ENCODE results near the gene CIDEA.
A peak's percentile ranks its signal among the peaks of the same experiment; 100 is the strongest.

The CIDEA gene

DNA sequence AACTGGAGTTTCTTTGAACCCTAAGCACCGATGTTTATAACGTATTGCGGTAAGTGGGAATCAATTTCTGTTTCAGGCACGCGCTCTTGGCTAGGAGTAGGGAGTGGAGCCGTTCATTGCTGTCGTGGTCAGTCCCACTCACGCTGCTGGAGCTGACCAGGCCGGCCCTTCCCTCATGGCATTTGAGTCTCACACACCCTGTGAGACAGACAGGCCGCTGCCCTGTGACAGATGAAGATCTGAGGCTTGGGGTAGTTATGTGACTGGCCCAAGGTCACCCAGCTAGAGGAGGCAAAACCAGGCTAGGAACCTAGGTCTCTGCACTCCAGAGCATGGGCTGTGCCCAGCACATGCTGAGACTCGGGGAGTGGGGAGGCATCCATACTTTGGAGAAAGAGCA is 2.9 kb upstream of the CIDEA start:
- DNase-seq (ENCODE audit: insufficient read length, low spot score) (no peak), FAIRE-seq (no peak)
- TF ChIP-seq POLR2A (IDR thresholded peaks at IDR 0.05; ENCODE audit: low read depth, low read length): no peak

DNA sequence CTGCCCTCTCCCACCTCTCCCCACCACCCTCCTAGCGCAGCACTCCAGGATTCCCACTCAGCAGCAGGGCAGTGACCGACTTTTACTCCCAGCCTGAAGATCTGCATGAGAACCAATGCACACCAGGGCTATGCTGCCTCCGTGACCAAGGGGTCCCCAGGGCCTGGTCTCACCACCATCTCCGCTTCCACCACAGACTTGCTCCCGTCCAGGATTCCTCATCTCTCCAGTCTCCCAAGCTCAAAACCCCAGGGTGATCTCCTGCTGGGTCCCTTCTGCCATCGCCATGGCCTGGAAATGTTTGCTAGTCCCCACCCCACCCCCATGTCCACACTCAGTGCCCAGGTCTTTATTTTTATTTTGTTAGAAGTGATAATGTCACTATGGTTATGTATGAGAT is 2.1 kb upstream of the CIDEA start:
- no peak for TF ChIP-seq POLR2A (IDR thresholded peaks at IDR 0.05; ENCODE audit: low read depth, low read length)
- FAIRE-seq (no peak), DNase-seq (ENCODE audit: insufficient read length, low spot score) (no peak)

GRCh38 chr18:12253027-12253426 is 1.1 kb upstream of the CIDEA start:
- FAIRE-seq (no peak), DNase-seq (ENCODE audit: insufficient read length, low spot score) (no peak)
- TF ChIP-seq POLR2A (IDR thresholded peaks at IDR 0.05; ENCODE audit: low read depth, low read length): no peak

DNA sequence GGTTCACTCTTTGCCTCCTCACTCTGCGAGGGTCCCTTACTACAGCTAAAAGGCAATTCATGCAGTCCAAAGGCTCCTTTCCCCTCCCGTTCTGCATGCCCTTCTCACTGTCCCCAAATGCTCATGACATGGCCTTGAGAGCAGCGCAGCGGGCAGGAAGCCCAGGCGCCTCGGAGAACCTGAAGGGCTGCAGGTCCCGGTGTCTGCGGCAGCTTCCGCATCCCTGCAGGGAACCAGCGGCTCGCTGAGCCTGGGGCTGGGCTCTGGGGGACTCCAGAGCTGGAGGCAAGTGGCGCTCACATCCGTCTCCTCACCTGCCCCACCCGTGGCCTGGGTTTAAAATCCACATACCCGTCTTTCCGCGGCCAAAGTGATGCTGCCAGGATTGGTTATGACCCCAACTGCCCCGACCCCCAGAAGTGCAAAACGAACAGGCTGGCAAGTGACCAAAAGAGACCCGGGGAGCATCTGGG is 462 bp upstream of the CIDEA start:
- TF ChIP-seq POLR2A (IDR thresholded peaks at IDR 0.05; ENCODE audit: low read depth, low read length): no peak
- no peak for DNase-seq (ENCODE audit: insufficient read length, low spot score)
- FAIRE-seq: no peak

DNA sequence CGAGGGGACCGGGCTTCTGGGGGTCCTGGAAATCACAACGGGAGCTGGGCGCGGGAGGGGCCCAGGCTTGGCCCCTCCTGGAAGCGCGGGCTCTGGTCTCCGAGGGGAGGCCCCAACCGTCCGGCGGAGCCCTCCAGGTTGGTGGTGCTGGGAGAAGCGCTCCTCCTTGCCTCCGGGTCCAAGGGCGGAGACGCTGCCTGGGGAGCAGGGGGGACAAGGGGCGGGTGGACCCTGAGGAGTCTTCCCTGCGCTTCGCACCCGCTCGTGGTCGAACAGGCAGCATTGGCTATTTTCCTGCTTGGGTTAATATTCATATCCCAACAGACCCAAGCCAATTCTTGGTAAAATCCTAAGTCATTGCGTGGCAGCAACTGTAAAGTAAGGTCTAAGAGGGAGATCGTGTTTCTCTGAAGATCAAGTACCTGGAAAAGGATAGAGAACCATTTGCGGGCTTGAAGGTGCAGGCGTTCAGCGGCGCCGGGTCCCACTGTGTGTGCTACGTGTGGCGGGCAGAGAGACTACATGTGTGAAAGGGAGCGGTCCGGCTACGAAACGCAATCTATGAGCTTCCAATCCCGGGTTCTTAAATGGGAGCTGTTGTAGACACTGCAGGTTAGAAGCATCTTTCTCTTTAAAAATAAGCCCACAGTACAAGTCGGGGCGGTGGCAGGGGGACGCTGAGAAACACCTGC is 805 bp downstream of the CIDEA start:
- FAIRE-seq (no peak), DNase-seq (ENCODE audit: insufficient read length, low spot score) (no peak)
- no peak for TF ChIP-seq POLR2A (IDR thresholded peaks at IDR 0.05; ENCODE audit: low read depth, low read length)

- DNase-seq (ENCODE audit: insufficient read length, low spot score) (peak; percentile 49), FAIRE-seq (peak; percentile 15)
- TF ChIP-seq POLR2A (IDR thresholded peaks at IDR 0.05; ENCODE audit: low read depth, low read length): no peak
Observed at GRCh38 chr18:12255626-12256026, 1.5 kb downstream of the CIDEA start.

DNA sequence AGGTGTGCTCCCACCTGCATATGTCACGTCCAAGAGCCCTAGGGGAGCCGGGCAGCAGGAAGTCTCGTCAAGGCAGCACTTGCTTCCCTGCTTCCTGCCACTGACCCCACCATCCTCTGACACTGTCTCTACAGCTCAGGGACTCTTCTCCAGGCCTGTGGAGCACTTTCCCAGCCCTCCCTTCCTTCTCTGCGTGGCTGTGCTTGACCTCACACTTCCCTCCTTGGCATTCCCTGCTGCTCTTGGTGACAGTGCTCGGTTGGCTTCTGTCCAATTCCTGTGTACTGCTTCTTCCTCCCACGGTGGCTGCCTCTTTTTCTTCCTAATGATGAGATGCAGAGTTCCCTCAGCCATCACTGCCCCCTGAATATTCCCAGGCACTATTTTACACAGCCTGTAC is 2.8 kb downstream of the CIDEA start:
- FAIRE-seq (peak; percentile 20), DNase-seq (ENCODE audit: insufficient read length, low spot score) (no peak)
- TF ChIP-seq POLR2A (IDR thresholded peaks at IDR 0.05; ENCODE audit: low read depth, low read length): no peak

DNA sequence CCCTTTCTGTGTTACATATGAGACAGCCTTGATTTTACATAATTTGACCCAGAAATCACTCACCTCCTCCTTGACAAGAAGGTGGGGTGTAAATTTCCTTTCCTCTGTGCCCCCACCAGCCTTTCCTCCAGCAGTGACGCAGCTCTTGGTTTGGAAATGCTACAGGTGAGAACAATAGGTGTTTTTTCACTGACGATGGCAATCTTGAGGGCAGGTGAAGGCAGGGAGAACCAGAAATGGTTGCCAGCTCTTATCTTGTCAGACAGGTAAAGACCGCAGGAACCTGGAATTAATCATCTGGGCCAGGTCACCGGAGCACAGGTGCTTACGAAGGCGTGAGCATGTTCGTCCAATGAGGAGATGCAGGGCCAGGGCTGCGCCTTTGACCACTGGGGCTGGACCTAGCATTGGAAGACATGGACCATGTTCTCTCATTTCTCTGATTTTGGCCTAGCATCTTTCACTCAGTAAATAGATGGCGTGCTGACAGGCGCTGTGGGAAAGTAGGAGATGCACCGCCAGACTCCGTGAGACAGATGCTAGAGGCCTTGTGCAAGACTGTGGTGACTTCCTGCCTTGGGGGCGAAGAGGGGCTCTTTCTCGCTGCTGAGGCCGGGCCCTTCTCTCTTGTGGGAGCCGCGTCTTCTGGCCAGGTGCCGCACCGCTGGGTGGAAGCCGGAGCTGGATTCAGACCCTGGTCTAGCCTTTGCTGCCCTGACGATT is 4.0 kb downstream of the CIDEA start:
- no peak for DNase-seq (ENCODE audit: insufficient read length, low spot score)
- FAIRE-seq: no peak
- no peak for TF ChIP-seq POLR2A (IDR thresholded peaks at IDR 0.05; ENCODE audit: low read depth, low read length)

DNA sequence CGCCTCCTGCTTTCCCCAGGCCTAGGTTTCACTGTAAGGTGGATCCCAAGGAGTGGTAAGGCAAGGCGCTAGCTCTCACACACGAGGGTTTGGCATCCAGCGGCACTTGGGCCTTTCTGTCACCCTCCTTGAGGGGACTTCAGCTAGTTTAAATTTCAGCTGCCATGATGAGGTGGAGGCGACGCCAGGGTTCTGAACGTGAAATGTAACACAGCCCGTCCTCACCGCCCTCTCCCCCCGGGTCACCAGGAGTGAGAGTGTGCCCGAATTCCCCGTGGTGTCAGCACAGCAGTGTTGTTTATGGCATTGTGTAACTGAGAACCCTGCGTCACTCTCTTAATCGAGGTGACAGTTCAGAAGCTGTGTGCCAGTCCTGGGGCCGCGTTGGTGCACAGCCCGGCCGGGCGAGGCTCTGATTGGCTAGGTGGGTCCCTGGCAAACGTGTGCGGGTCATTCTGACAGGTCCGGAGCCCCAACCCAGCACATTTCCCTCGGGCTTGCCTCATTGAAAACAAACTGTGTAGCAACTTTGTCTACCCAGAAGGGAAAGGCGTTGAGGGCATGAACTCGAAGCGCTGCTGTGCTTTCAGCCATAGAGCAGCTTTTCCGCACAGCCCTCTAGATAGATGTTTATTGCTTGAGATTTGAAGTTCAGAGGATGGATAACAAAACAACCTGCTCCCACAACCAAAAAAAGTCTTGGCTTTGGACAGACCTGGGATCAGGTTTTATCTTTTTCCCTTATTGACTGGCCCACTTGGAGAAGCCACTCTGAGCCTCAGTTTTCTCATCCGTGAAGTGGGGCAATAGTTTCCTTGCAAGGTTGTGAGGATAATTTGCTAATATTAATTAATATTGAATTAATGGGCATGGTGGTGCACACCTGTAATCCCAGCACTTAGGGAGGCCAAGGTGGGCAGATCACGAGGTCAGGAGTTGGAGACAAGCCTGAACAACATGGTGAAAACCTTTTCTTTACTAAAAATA is 4.9 kb downstream of the CIDEA start:
- TF ChIP-seq POLR2A (IDR thresholded peaks at IDR 0.05; ENCODE audit: low read depth, low read length): no peak
- FAIRE-seq (no peak), DNase-seq (ENCODE audit: insufficient read length, low spot score) (no peak)

DNA sequence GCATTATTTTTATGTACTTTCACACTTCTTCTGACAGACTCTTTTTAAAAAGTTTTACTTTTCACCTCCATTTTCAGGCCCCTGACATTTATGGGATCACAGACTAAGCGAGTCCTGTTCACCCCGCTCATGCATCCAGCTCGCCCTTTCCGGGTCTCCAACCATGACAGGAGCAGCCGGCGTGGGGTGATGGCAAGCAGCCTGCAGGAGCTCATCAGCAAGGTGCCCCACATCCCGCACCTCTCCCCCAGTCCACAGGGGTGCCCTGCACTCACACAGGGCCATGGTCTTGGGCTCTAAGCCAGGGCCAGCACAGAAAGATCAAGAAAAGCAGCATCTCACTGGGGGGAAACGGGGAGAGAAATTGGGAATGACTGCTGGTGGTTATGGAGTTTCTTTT is 8.6 kb downstream of the CIDEA start:
- no peak for TF ChIP-seq POLR2A (IDR thresholded peaks at IDR 0.05; ENCODE audit: low read depth, low read length)
- no peak for FAIRE-seq
- DNase-seq (ENCODE audit: insufficient read length, low spot score): no peak

GRCh38 chr18:12264864-12265263 is 10.7 kb downstream of the CIDEA start:
- no peak for DNase-seq (ENCODE audit: insufficient read length, low spot score)
- no peak for TF ChIP-seq POLR2A (IDR thresholded peaks at IDR 0.05; ENCODE audit: low read depth, low read length)
- FAIRE-seq: no peak

DNA sequence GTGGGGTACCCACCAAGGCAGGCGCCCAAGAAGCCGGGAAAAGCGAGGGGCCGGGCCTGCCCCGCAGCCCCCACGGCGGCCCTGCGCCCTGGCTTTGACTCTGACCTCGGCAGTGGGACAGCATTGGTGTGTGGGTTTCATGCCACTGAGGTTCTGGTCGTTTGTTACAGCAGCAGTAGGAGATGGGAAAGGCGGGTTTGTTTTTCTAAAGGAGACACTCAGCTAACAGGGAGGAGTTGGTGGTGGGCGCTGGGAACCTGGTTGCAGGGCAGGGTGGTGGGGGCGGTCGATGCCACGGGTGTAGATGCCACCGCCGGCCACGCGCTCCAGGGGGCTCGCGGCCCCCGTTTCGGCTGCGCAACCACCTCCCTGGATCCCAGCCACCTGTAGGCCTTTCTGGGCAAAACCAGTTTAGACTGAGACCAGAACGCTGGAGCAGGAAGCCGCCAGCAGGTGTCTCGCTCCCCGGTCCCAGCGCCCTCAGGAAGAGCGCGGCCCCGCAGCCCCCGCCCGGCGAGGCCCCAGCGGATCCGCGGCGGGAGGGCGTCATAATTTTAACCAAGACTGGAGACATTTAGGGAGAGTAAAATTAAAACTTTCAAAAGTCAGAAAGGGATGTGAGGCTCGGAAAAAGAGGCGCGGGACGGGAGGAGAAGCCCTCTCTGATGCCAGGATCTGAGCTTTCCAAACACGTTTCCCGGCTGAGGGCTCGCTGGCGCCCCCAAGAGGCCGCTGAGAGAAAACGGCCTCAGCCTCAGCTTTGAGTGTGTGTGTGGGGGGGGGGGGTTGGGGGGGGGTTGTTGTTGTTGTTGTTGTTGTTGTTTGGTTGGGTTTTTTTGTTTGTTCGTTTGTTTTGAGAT is 17.4 kb downstream of the CIDEA start:
- FAIRE-seq (peak; percentile 36), DNase-seq (ENCODE audit: insufficient read length, low spot score) (peak; percentile 84)
- TF ChIP-seq POLR2A (IDR thresholded peaks at IDR 0.05; ENCODE audit: low read depth, low read length): no peak

DNA sequence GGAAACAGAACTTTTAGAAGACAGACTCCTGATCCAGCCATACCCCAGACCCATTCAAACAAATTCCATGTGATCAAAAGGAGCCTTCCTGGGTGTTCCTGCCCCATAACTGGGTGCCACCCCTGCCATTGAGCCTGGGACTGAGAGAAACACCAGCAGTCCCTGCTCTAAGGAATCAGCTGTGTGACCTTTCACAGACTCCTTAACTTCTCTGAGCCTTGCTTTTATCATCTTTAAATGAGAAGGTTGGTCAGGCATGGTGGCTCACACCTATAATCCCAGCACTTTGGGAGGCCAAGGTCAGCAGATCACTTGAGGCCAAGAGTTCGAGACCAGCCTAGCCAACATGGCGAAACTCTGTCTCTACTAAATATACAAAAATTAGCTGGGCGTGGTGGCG is 20.6 kb downstream of the CIDEA start:
- no peak for TF ChIP-seq POLR2A (IDR thresholded peaks at IDR 0.05; ENCODE audit: low read depth, low read length)
- no peak for DNase-seq (ENCODE audit: insufficient read length, low spot score)
- FAIRE-seq: no peak
